Sigmoid colon (tissue), 7 donors: ENCODE measurements around the gene MYO15B. TPM values are rescaled to one million over a fixed set of nuclear protein-coding genes. Genes with fewer than 3 reads are reported as not detected.
A peak's percentile ranks its signal among the peaks of the same experiment; 100 is the strongest.

Experiments used
- DNase-seq: peaks from one replicate; pipeline ENCODE4 v3.0.0-alpha.2; 2019
- H3K27ac ChIP-seq, 4 donors: fragments of 200-600 bp; sonication (generic); one replicate each; pipeline ENCODE4 v1.5.1; 2016 to 2019; ENCODE audit warnings: mild to moderate bottlenecking in 1 of 4
- H3K27me3 ChIP-seq, 3 donors: fragments of 200-600 bp; sonication (generic); one replicate each; pipeline ENCODE4 v1.5.1; 2019; ENCODE audit warnings: mild to moderate bottlenecking in 1 of 3
- H3K36me3 ChIP-seq, 4 donors: fragments of 200-600 bp; sonication (generic); one replicate each; pipeline ENCODE4 v1.5.1; 2016 to 2019
- H3K4me1 ChIP-seq, 4 donors: fragments of 200-600 bp; sonication (generic); one replicate each; pipeline ENCODE4 v1.5.1; 2017 to 2019
- H3K4me3 ChIP-seq, 4 donors: fragments of 200-600 bp; sonication (generic); one replicate each; pipeline ENCODE4 v1.5.1; 2017 to 2019; ENCODE audit warnings: mild to moderate bottlenecking in 2 of 4, moderate library complexity in 1 of 4
- H3K9me3 ChIP-seq, 4 donors: fragments of 200-600 bp in 3 of 4; sonication (generic) in 3 of 4; one replicate each; pipeline versions ENCODE4 v1.5.1 to v1.6.1; 2013 to 2019
- EP300 ChIP-seq, 4 donors: sonication (generic); formaldehyde crosslinking; IDR thresholded peaks; one replicate each; pipeline ENCODE4 v1.6.1; 2017; ENCODE audit warnings: antibody characterized with exemption in 4 of 4
- POLR2A ChIP-seq, 2 donors: fragments of 450-650 bp; IDR thresholded peaks; one replicate each; pipeline ENCODE4 v1.6.1; 2016; ENCODE audit warnings: antibody characterized with exemption in 2 of 2, mild to moderate bottlenecking in 2 of 2, moderate library complexity in 2 of 2
- POLR2AphosphoS5 ChIP-seq, 4 donors: sonication (generic); formaldehyde crosslinking; IDR thresholded peaks; one replicate each; pipeline ENCODE4 v1.6.1; 2017; ENCODE audit warnings: antibody characterized with exemption in 4 of 4
- whole genome bisulfite sequencing, 2 donors: extraction: QIAGEN DNeasy Blood & Tissue Kit; methylation state at CpG; one replicate each; pipeline ENCODE4 v1.1.7; 2013; 5-methylcytosine and 5-hydroxymethylcytosine counted together
- intact Hi-C: fragments of 100-400 bp; cut with DNase I; formaldehyde crosslinking; loops from one replicate; pipeline ENCODE4 v1.15.1; 2023
- polyA plus RNA-seq, 3 donors: library from polyadenylated mRNA; stranded (reverse); fragments of 200-250 nt; gene quantifications; one replicate each; pipeline ENCODE4 v1.2.3, GENCODE V29; 2013
- total RNA-seq, 4 donors: library from RNA; depleted of rRNA; stranded (reverse); fragments of >200 nt; gene quantifications; one replicate each; pipeline ENCODE4 v1.1.0, GENCODE V29; 2016
- TF ChIP-seq, protein P1 (sequence below), 4 experiments: fragments of 450-650 bp in 3 of 4; fragments of 200-600 bp in 1 of 4; IDR thresholded peaks; one replicate each; pipeline ENCODE4 v1.5.1; 2016 to 2019; ENCODE audit warnings: antibody characterized with exemption in 4 of 4, mild to moderate bottlenecking in 3 of 4, moderate library complexity in 2 of 4
- donor health status: healthy with polysubstance abuse.
- donor health status: Bipolar disorder and iron deficiency.
- donor health status: healthy.

Gene MYO15B
- total and polyA plus RNA-seq, 7 donors, result 33.1 to 460 (median 117) TPM

DNA sequence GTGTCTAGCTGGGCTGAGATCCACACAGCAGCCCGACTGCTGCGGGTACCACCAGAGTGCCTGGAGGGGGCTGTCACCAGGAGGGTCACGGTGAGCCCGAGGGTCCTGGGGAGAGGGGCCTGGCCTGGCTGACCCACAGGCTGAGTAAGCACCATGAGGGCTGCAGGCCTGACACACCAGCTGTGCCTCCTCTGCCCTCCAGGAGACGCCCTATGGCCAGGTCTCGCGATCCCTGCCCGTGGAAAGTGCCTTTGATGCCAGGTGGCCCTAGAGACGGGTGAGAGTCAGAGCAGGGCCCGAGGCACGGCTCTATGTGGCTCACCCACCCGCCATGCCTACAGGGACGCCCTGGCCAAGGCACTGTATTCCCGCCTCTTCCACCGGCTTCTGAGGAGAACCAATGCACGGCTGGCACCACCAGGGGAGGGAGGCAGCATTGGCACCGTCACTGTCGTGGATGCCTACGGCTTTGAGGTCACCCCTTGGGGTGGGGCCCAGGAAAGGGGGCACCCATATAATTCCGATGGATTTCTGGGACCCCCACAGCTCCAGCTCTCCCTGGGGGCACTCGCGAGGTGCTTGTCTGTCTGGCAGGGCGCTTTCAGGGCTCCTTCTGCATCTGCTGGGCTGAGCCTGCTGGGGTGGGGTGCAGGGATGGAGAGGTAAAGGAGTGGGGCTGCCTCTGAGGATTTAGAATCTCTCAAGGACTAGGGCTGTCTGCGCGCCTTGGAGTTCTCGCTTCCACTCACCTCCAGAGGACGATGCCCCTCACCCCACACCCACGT is 7.1 kb downstream of the MYO15B start:
- no peak for TF ChIP-seq POLR2AphosphoS5 (IDR thresholded peaks at IDR 0.05)
- TF ChIP-seq POLR2A (IDR thresholded peaks at IDR 0.05), result no peak
- no peak overlapping the region for H3K4me3 ChIP-seq
- intact Hi-C loops, result no loop called here
- no peaks in the 10 kb centered on the region for H3K36me3 ChIP-seq
- H3K27ac ChIP-seq, result no peak overlapping the region
- peak; percentile 64 for DNase-seq
- H3K4me1 ChIP-seq, result peaks cover 0 to 5% (median 3%) of the 10 kb centered on the region in 4 donors
- 78 to 89% methylated on average over 28 of the region's 28 CpGs for WGBS, 2 donors
- no peaks in the 10 kb centered on the region for H3K27me3 ChIP-seq
- H3K9me3 ChIP-seq, result no peaks in the 10 kb centered on the region

GRCh38 chr17:75595284-75595919 is 7.8 kb downstream of the MYO15B start:
- no peaks in the 10 kb centered on the region for H3K36me3 ChIP-seq
- intact Hi-C loops, result no loop called here
- no peak for DNase-seq
- WGBS, 2 donors, result 88% methylated on average over 13 of the region's 13 CpGs
- H3K9me3 ChIP-seq, result no peaks in the 10 kb centered on the region
- no peaks in the 10 kb centered on the region for H3K27me3 ChIP-seq
- TF ChIP-seq POLR2AphosphoS5 (IDR thresholded peaks at IDR 0.05), result no peak
- TF ChIP-seq, protein P1, sequence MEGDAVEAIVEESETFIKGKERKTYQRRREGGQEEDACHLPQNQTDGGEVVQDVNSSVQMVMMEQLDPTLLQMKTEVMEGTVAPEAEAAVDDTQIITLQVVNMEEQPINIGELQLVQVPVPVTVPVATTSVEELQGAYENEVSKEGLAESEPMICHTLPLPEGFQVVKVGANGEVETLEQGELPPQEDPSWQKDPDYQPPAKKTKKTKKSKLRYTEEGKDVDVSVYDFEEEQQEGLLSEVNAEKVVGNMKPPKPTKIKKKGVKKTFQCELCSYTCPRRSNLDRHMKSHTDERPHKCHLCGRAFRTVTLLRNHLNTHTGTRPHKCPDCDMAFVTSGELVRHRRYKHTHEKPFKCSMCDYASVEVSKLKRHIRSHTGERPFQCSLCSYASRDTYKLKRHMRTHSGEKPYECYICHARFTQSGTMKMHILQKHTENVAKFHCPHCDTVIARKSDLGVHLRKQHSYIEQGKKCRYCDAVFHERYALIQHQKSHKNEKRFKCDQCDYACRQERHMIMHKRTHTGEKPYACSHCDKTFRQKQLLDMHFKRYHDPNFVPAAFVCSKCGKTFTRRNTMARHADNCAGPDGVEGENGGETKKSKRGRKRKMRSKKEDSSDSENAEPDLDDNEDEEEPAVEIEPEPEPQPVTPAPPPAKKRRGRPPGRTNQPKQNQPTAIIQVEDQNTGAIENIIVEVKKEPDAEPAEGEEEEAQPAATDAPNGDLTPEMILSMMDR (IDR thresholded peaks at IDR 0.05), result no peak
- TF ChIP-seq POLR2A (IDR thresholded peaks at IDR 0.05), result no peak
- no peak for TF ChIP-seq EP300 (IDR thresholded peaks at IDR 0.05)
- no peaks in the 10 kb centered on the region for H3K4me1 ChIP-seq
- H3K4me3 ChIP-seq, result no peak overlapping the region
- no peak overlapping the region for H3K27ac ChIP-seq

- 88 to 91% methylated on average over 6 of the region's 6 CpGs for WGBS, 2 donors
- intact Hi-C loops, result no loop called here
- no peak for DNase-seq
These were observed 8.3 kb downstream of the MYO15B start for GRCh38 chr17:75595920-75596313.

GRCh38 chr17:75596320-75597087 is 8.9 kb downstream of the MYO15B start:
- TF ChIP-seq POLR2AphosphoS5 (IDR thresholded peaks at IDR 0.05), result no peak
- TF ChIP-seq EP300 (IDR thresholded peaks at IDR 0.05), result no peak
- no peak for TF ChIP-seq POLR2A (IDR thresholded peaks at IDR 0.05)
- Histone ChIP-seq H3K27ac (no peak overlapping the region), H3K36me3 (no peaks in the 10 kb centered on the region), H3K27me3 (no peaks in the 10 kb centered on the region), H3K4me3 (no peak overlapping the region), H3K4me1 (no peaks in the 10 kb centered on the region), H3K9me3 (no peaks in the 10 kb centered on the region)
- peak; percentile 63 for DNase-seq
- intact Hi-C loops, result no loop called here
- WGBS, 2 donors, result 93 to 94% methylated on average over 17 of the region's 17 CpGs

More at GRCh38 chr17:75595920-75596313, 8.3 kb downstream of the MYO15B start:
- Histone ChIP-seq H3K4me3 (no peak overlapping the region), H3K27ac (no peak overlapping the region), H3K9me3 (no peaks in the 10 kb centered on the region), H3K4me1 (no peaks in the 10 kb centered on the region), H3K36me3 (no peaks in the 10 kb centered on the region), H3K27me3 (no peaks in the 10 kb centered on the region)
- no peak for TF ChIP-seq POLR2A (IDR thresholded peaks at IDR 0.05)
- TF ChIP-seq, protein P1 (IDR thresholded peaks at IDR 0.05), result no peak
- TF ChIP-seq EP300 (IDR thresholded peaks at IDR 0.05), result no peak
- no peak for TF ChIP-seq POLR2AphosphoS5 (IDR thresholded peaks at IDR 0.05)

GRCh38 chr17:75601057-75601987 is 13.7 kb downstream of the MYO15B start:
- Histone ChIP-seq H3K27ac (no peak overlapping the region), H3K27me3 (no peaks in the 10 kb centered on the region), H3K9me3 (no peaks in the 10 kb centered on the region), H3K36me3 (no peaks in the 10 kb centered on the region), H3K4me1 (no peaks in the 10 kb centered on the region), H3K4me3 (no peak overlapping the region)
- TF ChIP-seq POLR2AphosphoS5 (IDR thresholded peaks at IDR 0.05), result no peak
- TF ChIP-seq, protein P1 (IDR thresholded peaks at IDR 0.05), result peak; percentile 11 to 65 (median 44)
- peak; percentile 64 for DNase-seq
- 29 to 70% methylated on average over 28 of the region's 28 CpGs for WGBS, 2 donors
- intact Hi-C loops, result no loop called here
